H9 (cell line): ENCODE measurements around the gene SRD5A3. TPM values are rescaled to one million over a fixed set of nuclear protein-coding genes. Genes with fewer than 3 reads are reported as not detected.

Source experiments
- DNase-seq: peaks from one replicate; pipeline ENCODE4 v3.0.0-alpha.2; 2017
- H2AFZ ChIP-seq: one replicate; pipeline ENCODE4 v1.6.1; 2013; ENCODE audit warnings: mild to moderate bottlenecking, low read length, control low read depth, moderate library complexity
- H2AK5ac ChIP-seq: 2 replicates; pipeline ENCODE4 v1.6.1; 2013; ENCODE audit warnings: low read length, control low read depth, mixed read lengths; ENCODE audit not compliant: insufficient read length
- H2BK120ac ChIP-seq: one replicate; pipeline ENCODE4 v1.6.1; 2013; ENCODE audit warnings: low read depth, mild to moderate bottlenecking, low read length, control low read depth, inconsistent platforms; ENCODE audit not compliant: poor library complexity, severe bottlenecking
- H2BK12ac ChIP-seq: 2 replicates; pipeline ENCODE4 v1.6.1; 2013; ENCODE audit warnings: low read length, control low read depth, mixed read lengths, low read depth; ENCODE audit not compliant: insufficient read length
- H2BK15ac ChIP-seq: 2 replicates; pipeline ENCODE4 v1.6.1; 2013; ENCODE audit warnings: low read depth, low read length, control low read depth
- H2BK20ac ChIP-seq: one replicate; pipeline ENCODE4 v1.6.1; 2013; ENCODE audit warnings: low read depth, mild to moderate bottlenecking, low read length, control low read depth, inconsistent platforms; ENCODE audit not compliant: poor library complexity, severe bottlenecking
- H2BK5ac ChIP-seq: 2 replicates; pipeline ENCODE4 v1.6.1; 2013; ENCODE audit warnings: low read length, control low read depth, mixed read lengths; ENCODE audit not compliant: insufficient read length
- H3K14ac ChIP-seq: 2 replicates; pipeline ENCODE4 v1.6.1; 2013; ENCODE audit warnings: low read length, control low read depth; ENCODE audit not compliant: insufficient read depth
- H3K18ac ChIP-seq: 2 replicates; pipeline ENCODE4 v1.6.1; 2013; ENCODE audit warnings: low read depth, mild to moderate bottlenecking, mixed read lengths, low read length, control low read depth; ENCODE audit not compliant: insufficient read length
- H3K23ac ChIP-seq: 2 replicates; pipeline ENCODE4 v1.6.1; 2013; ENCODE audit warnings: low read length, control low read depth, mixed read lengths, low read depth; ENCODE audit not compliant: insufficient read length
- H3K23me2 ChIP-seq: 2 replicates; pipeline ENCODE4 v1.6.1; 2013; ENCODE audit warnings: low read depth, mild to moderate bottlenecking, mixed read lengths, low read length, control low read depth; ENCODE audit not compliant: insufficient read length, poor library complexity, severe bottlenecking
- H3K27ac ChIP-seq: 2 replicates; pipeline ENCODE4 v1.5.1; 2013; ENCODE audit warnings: low read length, control low read depth, mixed read lengths, low read depth; ENCODE audit not compliant: insufficient read length
- H3K27me3 ChIP-seq: 2 replicates; pipeline ENCODE4 v1.6.1; 2013; ENCODE audit warnings: low read length, control low read depth, inconsistent platforms; ENCODE audit not compliant: insufficient read depth
- H3K4ac ChIP-seq: 2 replicates; pipeline ENCODE4 v1.6.1; 2013; ENCODE audit warnings: low read depth, mild to moderate bottlenecking, control low read depth, inconsistent platforms, low read length, moderate library complexity
- H3K4me1 ChIP-seq: 2 replicates; pipeline ENCODE4 v1.6.1; 2013; ENCODE audit warnings: low read length, control low read depth, inconsistent platforms; ENCODE audit not compliant: insufficient read depth
- H3K4me2 ChIP-seq: 2 replicates; pipeline ENCODE4 v1.6.1; 2013; ENCODE audit warnings: low read length, control low read depth, mixed read lengths; ENCODE audit not compliant: insufficient read length, insufficient read depth
- H3K56ac ChIP-seq: 2 replicates; pipeline ENCODE4 v1.6.1; 2013; ENCODE audit warnings: low read depth, mild to moderate bottlenecking, mixed read lengths, low read length, control low read depth; ENCODE audit not compliant: insufficient read length
- H3K79me1 ChIP-seq: 2 replicates; pipeline ENCODE4 v1.6.1; 2013; ENCODE audit warnings: low read depth, mild to moderate bottlenecking, moderate library complexity, low read length, control low read depth, inconsistent platforms; ENCODE audit not compliant: insufficient read depth, poor library complexity, severe bottlenecking
- H3K79me2 ChIP-seq: 2 replicates; pipeline ENCODE4 v1.6.1; 2013; ENCODE audit warnings: low read length, control low read depth, inconsistent platforms; ENCODE audit not compliant: insufficient read depth
- H3K9ac ChIP-seq: 2 replicates; pipeline ENCODE4 v1.6.1; 2013; ENCODE audit warnings: low read length, control low read depth, mixed read lengths; ENCODE audit not compliant: insufficient read length; ENCODE audit errors: extremely low read depth
- H3K9me3 ChIP-seq: one replicate; pipeline ENCODE4 v1.6.1; 2013; ENCODE audit warnings: low read depth, low read length, inconsistent platforms; ENCODE audit not compliant: control insufficient read depth
- H3T11ph ChIP-seq: one replicate; pipeline ENCODE4 v1.6.1; 2013; ENCODE audit warnings: mild to moderate bottlenecking, low read length, control low read depth, inconsistent platforms
- H4K20me1 ChIP-seq: one replicate; pipeline ENCODE4 v1.6.1; 2013; ENCODE audit not compliant: control insufficient read depth, insufficient read length, insufficient read depth
- H4K5ac ChIP-seq: 2 replicates; pipeline ENCODE4 v1.6.1; 2013; ENCODE audit warnings: low read depth, mild to moderate bottlenecking, mixed read lengths, low read length, control low read depth; ENCODE audit not compliant: insufficient read length
- H4K8ac ChIP-seq: replicated peaks from 2 replicates; pipeline ENCODE4 v1.6.1; 2013; ENCODE audit warnings: low read length, control low read depth, mixed read lengths, low read depth; ENCODE audit not compliant: insufficient read length
- H4K91ac ChIP-seq: 2 replicates; pipeline ENCODE4 v1.6.1; 2013; ENCODE audit warnings: low read depth, mild to moderate bottlenecking, moderate library complexity, mixed read lengths, low read length, control low read depth; ENCODE audit not compliant: insufficient read length
- H3K27ac Mint-ChIP-seq, 3 experiments: 2 replicates in 2 of 3; 3 replicates in 1 of 3; pipeline ENCODE4 v1.8.0; 2020 to 2021; ENCODE audit warnings: mixed read lengths in 3 of 3, mild to moderate bottlenecking in 1 of 3, moderate library complexity in 1 of 3
- H3K27me3 Mint-ChIP-seq: 2 replicates; pipeline ENCODE4 v1.8.0; 2021; ENCODE audit warnings: low read depth, mild to moderate bottlenecking, moderate library complexity, mixed read lengths
- H3K36me3 Mint-ChIP-seq, 3 experiments: 2 replicates in 2 of 3; 3 replicates in 1 of 3; pipeline ENCODE4 v1.8.0; 2020 to 2021; ENCODE audit warnings: low read depth in 3 of 3, mixed read lengths in 3 of 3; ENCODE audit not compliant: insufficient read depth in 1 of 3
- H3K4me1 Mint-ChIP-seq, 2 experiments: 2 replicates each; pipeline ENCODE4 v1.8.0; 2020; ENCODE audit warnings: mixed read lengths in 2 of 2
- H3K4me3 Mint-ChIP-seq, 2 experiments: 2 replicates in 1 of 2; 3 replicates in 1 of 2; pipeline ENCODE4 v1.8.0; 2020 to 2021; ENCODE audit warnings: mild to moderate bottlenecking in 2 of 2, mixed read lengths in 2 of 2, moderate library complexity in 1 of 2
- H3K9me3 Mint-ChIP-seq, 2 experiments: 2 replicates in 1 of 2; 3 replicates in 1 of 2; pipeline ENCODE4 v1.8.0; 2020; ENCODE audit warnings: mild to moderate bottlenecking in 2 of 2, mixed read lengths in 2 of 2, moderate library complexity in 1 of 2
- WGBS: extraction: QIAGEN DNeasy Blood & Tissue Kit; methylation state at CpG from one replicate; pipeline ENCODE4 v1.1.7; 2013; ENCODE audit warnings: missing lambda C conversion rate, low lambda C conversion rate, mixed read lengths; ENCODE audit not compliant: insufficient read length; ENCODE audit errors: extremely low coverage; 5-methylcytosine and 5-hydroxymethylcytosine counted together
- total RNA-seq: library from RNA; stranded (reverse); gene quantifications from 2 replicates; pipeline ENCODE4 v1.2.1, GENCODE V29; 2021
- TF ChIP-seq, protein P1 (sequence below): fragments of 200-600 bp; sonication (generic); conservative IDR thresholded peaks from 3 replicates; pipeline ENCODE4 v1.8.0; 2021; ENCODE audit warnings: antibody characterized with exemption, mild to moderate bottlenecking

Gene SRD5A3
- total RNA-seq, 1 experiment from 2014 or later, result 35.0 TPM

DNA sequence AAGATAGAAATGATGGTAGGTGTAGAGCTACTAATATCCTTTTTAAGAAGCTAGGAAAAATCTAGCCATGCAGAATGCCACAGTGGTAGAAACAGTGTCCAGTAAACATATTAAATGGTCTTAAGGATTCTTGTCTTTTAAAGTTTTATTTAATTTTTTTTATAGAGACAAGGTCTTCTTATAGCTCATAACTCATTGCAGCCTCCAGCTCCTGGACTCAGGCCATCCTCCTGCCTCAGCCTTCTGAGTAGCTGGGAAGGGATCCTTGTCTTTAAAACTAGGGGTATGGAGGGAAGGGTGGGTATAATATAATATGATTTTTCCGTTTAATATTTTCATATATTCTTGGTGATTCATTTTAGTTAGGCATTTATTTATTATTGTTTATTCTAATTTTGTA, 53.5 kb downstream of the SRD5A3 start:
- Histone ChIP-seq H3T11ph (no peak overlapping the region), H3K56ac (no peak overlapping the region), H3K27ac (no peak overlapping the region), H2BK20ac (no peak overlapping the region), H3K4me1 (no peaks in the 10 kb centered on the region), H4K8ac (no peak overlapping the region), H3K14ac (no peak overlapping the region), H4K20me1 (no peaks in the 10 kb centered on the region), H4K91ac (no peak overlapping the region), H3K9ac (no peak overlapping the region), H2BK15ac (no peak overlapping the region), H2AK5ac (no peak overlapping the region), H3K4ac (no peak overlapping the region), H3K9me3 (no peaks in the 10 kb centered on the region), H3K23me2 (peaks cover 10% of the 10 kb centered on the region), H2BK5ac (no peak overlapping the region), H4K5ac (no peak overlapping the region), H3K23ac (no peak overlapping the region), H3K79me2 (peaks cover 37% of the 10 kb centered on the region), H3K18ac (no peak overlapping the region), H3K79me1 (no peaks in the 10 kb centered on the region), H2AFZ (no peak overlapping the region), H2BK12ac (no peak overlapping the region), H3K27me3 (no peaks in the 10 kb centered on the region), H2BK120ac (no peak overlapping the region), H3K4me2 (no peak overlapping the region)
- Mint-ChIP-seq H3K4me1 (peaks cover 31 to 32% of the 10 kb centered on the region in 2 experiments), H3K27ac (0 out of 7 replicates have a peak overlapping the region, but pooled peaks of 1 of the 3 experiments have one; percentile 23), H3K36me3 (peaks cover 38 to 52% (median 48%) of the 10 kb centered on the region in 3 experiments), H3K4me3 (peak overlapping the region in 1 of 2 experiments; percentile 73; a peak in 2 of 5 replicates), H3K27me3 (no peaks in the 10 kb centered on the region; the same call in 1 of the 2 replicates), H3K9me3 (no peaks in the 10 kb centered on the region; a peak in 1 of 5 replicates)
- DNase-seq, result no peak
- no CpG with 5 or more reads among the region's 1 CpG for WGBS
- TF ChIP-seq, protein P1, sequence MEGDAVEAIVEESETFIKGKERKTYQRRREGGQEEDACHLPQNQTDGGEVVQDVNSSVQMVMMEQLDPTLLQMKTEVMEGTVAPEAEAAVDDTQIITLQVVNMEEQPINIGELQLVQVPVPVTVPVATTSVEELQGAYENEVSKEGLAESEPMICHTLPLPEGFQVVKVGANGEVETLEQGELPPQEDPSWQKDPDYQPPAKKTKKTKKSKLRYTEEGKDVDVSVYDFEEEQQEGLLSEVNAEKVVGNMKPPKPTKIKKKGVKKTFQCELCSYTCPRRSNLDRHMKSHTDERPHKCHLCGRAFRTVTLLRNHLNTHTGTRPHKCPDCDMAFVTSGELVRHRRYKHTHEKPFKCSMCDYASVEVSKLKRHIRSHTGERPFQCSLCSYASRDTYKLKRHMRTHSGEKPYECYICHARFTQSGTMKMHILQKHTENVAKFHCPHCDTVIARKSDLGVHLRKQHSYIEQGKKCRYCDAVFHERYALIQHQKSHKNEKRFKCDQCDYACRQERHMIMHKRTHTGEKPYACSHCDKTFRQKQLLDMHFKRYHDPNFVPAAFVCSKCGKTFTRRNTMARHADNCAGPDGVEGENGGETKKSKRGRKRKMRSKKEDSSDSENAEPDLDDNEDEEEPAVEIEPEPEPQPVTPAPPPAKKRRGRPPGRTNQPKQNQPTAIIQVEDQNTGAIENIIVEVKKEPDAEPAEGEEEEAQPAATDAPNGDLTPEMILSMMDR, result no peak
